Skin epidermis (tissue), 12 donors: ENCODE measurements around the gene B4GAT1.

Experiments used
- H3K27ac ChIP-seq, 21 experiments: fragments of 200-600 bp; sonication (generic) in 11 of 21; one replicate each; pipeline ENCODE4 v1.5.0; 2020; ENCODE audit warnings: mild to moderate bottlenecking in 3 of 21, inconsistent platforms in 2 of 21, moderate library complexity in 2 of 21
- H3K4me3 ChIP-seq, 7 experiments: fragments of 200-600 bp; sonication (generic) in 2 of 7; one replicate each; pipeline ENCODE4 v1.5.0; 2020; ENCODE audit warnings: inconsistent platforms in 2 of 7, mild to moderate bottlenecking in 2 of 7, moderate library complexity in 1 of 7

Gene B4GAT1

GRCh38 chr11:66338276-66339161 is 8.9 kb downstream of the B4GAT1 start:
- H3K27ac ChIP-seq, result peak overlapping the region in 18 of 21 experiments; percentile 22 to 96 (median 88)
- H3K4me3 ChIP-seq, result no peak overlapping the region

GRCh38 chr11:66337103-66337899 is 10.1 kb downstream of the B4GAT1 start:
- Histone ChIP-seq H3K4me3 (peak overlapping the region in 4 of 7 experiments; percentile 39 to 60 (median 50)), H3K27ac (peak overlapping the region in 20 of 21 experiments; percentile 66 to 96 (median 89))

- Histone ChIP-seq H3K4me3 (peak within 1 kb of the TSS; percentile 39 to 63 (median 51)), H3K27ac (peak within 1 kb of the TSS in 20 of 21 experiments; percentile 84 to 96 (median 89))
Measured at GRCh38 chr11:66336234-66337102, 11.0 kb downstream of the B4GAT1 start, which contains the start of gene RIN1. RIN1 (minus strand) TSS chr11:66336434; CDS start chr11:66336402, 32 bp downstream.

- H3K27ac ChIP-seq, result peak overlapping the region in 20 of 21 experiments; percentile 84 to 96 (median 89)
Measured at GRCh38 chr11:66335531-66336233, 11.7 kb downstream of the B4GAT1 start.

GRCh38 chr11:66334605-66335442 is 12.6 kb downstream of the B4GAT1 start:
- H3K4me3 ChIP-seq, result peak overlapping the region; percentile 39 to 63 (median 51)
- H3K27ac ChIP-seq, result peak overlapping the region in 17 of 21 experiments; percentile 36 to 96 (median 89)

More at GRCh38 chr11:66335531-66336233, 11.7 kb downstream of the B4GAT1 start:
- peak overlapping the region; percentile 39 to 63 (median 51) for H3K4me3 ChIP-seq

GRCh38 chr11:66333896-66334604 is 13.4 kb downstream of the B4GAT1 start:
- peak overlapping the region in 4 of 7 experiments; percentile 39 to 60 (median 50) for H3K4me3 ChIP-seq
- H3K27ac ChIP-seq, result peak overlapping the region in 1 of 21 experiments; percentile 96

- Histone ChIP-seq H3K4me3 (no peak overlapping the region), H3K27ac (no peak overlapping the region)
Measured at GRCh38 chr11:66333220-66333877, 14.1 kb downstream of the B4GAT1 start.

- Histone ChIP-seq H3K27ac (peak overlapping the region in 1 of 21 experiments; percentile 16), H3K4me3 (no peak overlapping the region)
Measured at GRCh38 chr11:66332371-66333219, 14.8 kb downstream of the B4GAT1 start.

GRCh38 chr11:66331542-66332370 is 15.7 kb downstream of the B4GAT1 start:
- Histone ChIP-seq H3K27ac (peak overlapping the region in 1 of 21 experiments; percentile 16), H3K4me3 (no peak overlapping the region)

- Histone ChIP-seq H3K4me3 (no peak overlapping the region), H3K27ac (no peak overlapping the region)
Measured at GRCh38 chr11:66330931-66331330, 16.5 kb downstream of the B4GAT1 start.

GRCh38 chr11:66329165-66329673 is 18.2 kb downstream of the B4GAT1 start:
- Histone ChIP-seq H3K4me3 (no peak overlapping the region), H3K27ac (peak overlapping the region in 3 of 21 experiments; percentile 0 to 86 (median 53))

- Histone ChIP-seq H3K4me3 (no peak overlapping the region), H3K27ac (peak overlapping the region in 15 of 21 experiments; percentile 0 to 86 (median 70))
Measured at GRCh38 chr11:66328302-66329144, 18.9 kb downstream of the B4GAT1 start.

- peak overlapping the region in 16 of 21 experiments; percentile 12 to 86 (median 70) for H3K27ac ChIP-seq
- H3K4me3 ChIP-seq, result no peak overlapping the region
Measured at GRCh38 chr11:66328031-66328301, 19.5 kb downstream of the B4GAT1 start.
